Natural killer cell treated with Interleukin-12 subunit alpha and Interleukin-12 subunit beta and Interleukin-15 and Interleukin-18, amount 100 ng/mL, for 72 hours (primary cell): Measurements from ENCODE around the gene GPR148. TPM values are rescaled to one million over a fixed set of nuclear protein-coding genes. Genes with fewer than 3 reads are reported as not detected.
A peak's percentile ranks its signal among the peaks of the same experiment; 100 is the strongest.
"Not testable (repeated sequence)": the region's sequence is repeated elsewhere in the genome, so short reads cannot be mapped to it uniquely, and the experiment has no call there.

ENCODE experiments used
- ATAC-seq, 2 donors: fragments of 150-1000 bp; cut with Tn5 transposase in 1 of 2; sonication (Bioruptor Pico), chemical (Tn5 transposase) in 1 of 2; 2 replicates each; pipeline ENCODE4 v1.10.0; 2021
- DNase-seq: peaks from one replicate; pipeline ENCODE4 v3.0.0; 2022; ENCODE audit warnings: low spot score
- H3K27ac Mint-ChIP-seq, 2 donors: 1 replicate in 1 of 2; 2 replicates in 1 of 2; pipeline ENCODE4 v1.8.0; 2022; ENCODE audit warnings: mixed read lengths in 2 of 2, mild to moderate bottlenecking in 1 of 2, moderate library complexity in 1 of 2
- H3K27me3 Mint-ChIP-seq, 2 donors: 1 replicate in 1 of 2; 2 replicates in 1 of 2; pipeline ENCODE4 v1.8.0; 2022; ENCODE audit warnings: mixed read lengths in 2 of 2
- H3K36me3 Mint-ChIP-seq: one replicate; pipeline ENCODE4 v1.8.0; 2022; ENCODE audit warnings: mixed read lengths
- H3K4me1 Mint-ChIP-seq, 2 donors: 1 replicate in 1 of 2; 2 replicates in 1 of 2; pipeline ENCODE4 v1.8.0; 2022; ENCODE audit warnings: low read depth in 2 of 2, mixed read lengths in 2 of 2, mild to moderate bottlenecking in 1 of 2
- H3K4me3 Mint-ChIP-seq: one replicate; pipeline ENCODE4 v1.8.0; 2022; ENCODE audit warnings: mixed read lengths
- H3K9me3 Mint-ChIP-seq: 2 replicates; pipeline ENCODE4 v1.8.0; 2022; ENCODE audit warnings: mixed read lengths
- total RNA-seq, 2 donors: library from RNA; stranded (reverse); gene quantifications; one replicate each; pipeline ENCODE4 v1.2.3, GENCODE V29; 2022

The GPR148 gene, protein sequence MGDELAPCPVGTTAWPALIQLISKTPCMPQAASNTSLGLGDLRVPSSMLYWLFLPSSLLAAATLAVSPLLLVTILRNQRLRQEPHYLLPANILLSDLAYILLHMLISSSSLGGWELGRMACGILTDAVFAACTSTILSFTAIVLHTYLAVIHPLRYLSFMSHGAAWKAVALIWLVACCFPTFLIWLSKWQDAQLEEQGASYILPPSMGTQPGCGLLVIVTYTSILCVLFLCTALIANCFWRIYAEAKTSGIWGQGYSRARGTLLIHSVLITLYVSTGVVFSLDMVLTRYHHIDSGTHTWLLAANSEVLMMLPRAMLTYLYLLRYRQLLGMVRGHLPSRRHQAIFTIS
- total RNA-seq: not detected

DNA sequence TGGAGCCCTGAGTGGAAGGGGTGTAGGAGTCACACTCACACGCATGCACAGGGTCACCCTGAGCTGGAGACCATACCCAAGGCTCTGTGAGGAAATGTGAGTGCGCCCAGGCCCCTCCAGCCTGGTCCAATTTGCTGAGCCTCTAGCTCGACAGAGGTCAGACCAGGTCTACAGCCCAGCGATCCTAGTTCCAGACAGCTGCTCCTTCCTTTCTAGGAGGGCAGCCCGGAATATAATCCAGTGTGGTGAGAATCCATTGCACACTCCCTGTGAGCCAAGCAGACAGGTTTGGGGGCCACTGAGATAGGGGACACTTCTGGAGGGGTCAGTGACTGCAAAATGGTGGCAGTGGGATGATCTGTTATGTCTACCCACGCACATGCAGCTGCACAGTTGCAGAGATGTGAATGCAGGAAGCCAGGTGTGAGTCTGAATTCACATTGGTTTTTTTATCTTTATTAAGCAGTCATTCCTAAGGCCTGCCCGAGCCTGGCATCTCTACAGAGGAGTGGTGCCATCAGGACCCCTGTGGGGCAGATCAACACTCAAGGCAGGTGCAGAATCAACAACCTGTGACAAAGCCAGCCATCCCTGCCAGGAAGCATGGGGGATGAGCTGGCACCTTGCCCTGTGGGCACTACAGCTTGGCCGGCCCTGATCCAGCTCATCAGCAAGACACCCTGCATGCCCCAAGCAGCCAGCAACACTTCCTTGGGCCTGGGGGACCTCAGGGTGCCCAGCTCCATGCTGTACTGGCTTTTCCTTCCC lies at the start of gene GPR148:
TSS of gene GPR148 (plus strand) at position 522 of the 768 bp plus-strand sequence. CDS start at position 604, 82 bp downstream.
- Mint-ChIP-seq H3K9me3 (no peaks in the 10 kb centered on the region), H3K4me3 (peak within 1 kb of the TSS; percentile 71), H3K4me1 (peaks cover 4 to 9% of the 10 kb centered on the region in 2 donors), H3K27ac (peak within 1 kb of the TSS; percentile 22 to 76), H3K36me3 (no peaks in the 10 kb centered on the region), H3K27me3 (no peaks in the 10 kb centered on the region)
- no peak for ATAC-seq
- DNase-seq: no peak

DNA sequence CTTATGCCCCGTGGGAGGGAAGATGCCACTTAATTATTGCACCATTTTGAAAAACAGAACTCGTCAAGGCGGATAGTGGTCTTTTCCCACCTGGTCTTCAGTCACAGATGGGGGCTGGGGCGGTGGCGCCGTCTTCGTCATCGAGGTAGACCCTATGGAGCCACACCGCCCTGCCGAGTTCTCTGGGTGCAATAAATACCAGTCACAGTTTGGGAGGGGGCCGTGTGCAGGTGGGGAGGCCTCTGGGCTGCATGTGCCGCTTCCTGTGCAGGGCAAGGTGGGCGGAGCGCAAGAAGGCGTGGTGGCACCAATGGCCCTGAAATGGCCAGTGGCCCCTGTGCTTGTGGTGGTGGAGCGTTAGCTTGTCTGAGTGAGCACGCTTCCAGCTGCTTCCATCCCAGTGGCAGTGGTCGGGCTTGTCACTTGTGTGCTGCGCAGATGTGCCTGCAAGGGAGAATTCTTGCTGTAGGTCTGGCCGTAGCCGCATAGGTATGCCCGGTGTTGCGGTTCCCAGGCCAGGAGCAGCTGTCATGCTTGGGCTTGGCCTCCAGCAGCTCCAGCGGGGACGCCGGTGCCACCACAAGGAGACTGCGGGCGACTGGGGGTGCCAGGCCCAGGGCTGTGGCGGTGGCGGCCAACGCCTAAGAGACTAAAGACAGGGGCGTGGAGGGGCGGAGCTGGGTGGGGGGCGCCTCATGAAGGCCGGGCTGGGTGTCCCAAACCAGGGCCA lies 36.7 kb upstream of the GPR148 start:
- not testable (repeated sequence) for H3K4me1 Mint-ChIP-seq, H3K9me3 Mint-ChIP-seq, H3K27me3 Mint-ChIP-seq, DNase-seq, H3K36me3 Mint-ChIP-seq, H3K4me3 Mint-ChIP-seq, H3K27ac Mint-ChIP-seq
- peak; percentile 24 to 50 for ATAC-seq

DNA sequence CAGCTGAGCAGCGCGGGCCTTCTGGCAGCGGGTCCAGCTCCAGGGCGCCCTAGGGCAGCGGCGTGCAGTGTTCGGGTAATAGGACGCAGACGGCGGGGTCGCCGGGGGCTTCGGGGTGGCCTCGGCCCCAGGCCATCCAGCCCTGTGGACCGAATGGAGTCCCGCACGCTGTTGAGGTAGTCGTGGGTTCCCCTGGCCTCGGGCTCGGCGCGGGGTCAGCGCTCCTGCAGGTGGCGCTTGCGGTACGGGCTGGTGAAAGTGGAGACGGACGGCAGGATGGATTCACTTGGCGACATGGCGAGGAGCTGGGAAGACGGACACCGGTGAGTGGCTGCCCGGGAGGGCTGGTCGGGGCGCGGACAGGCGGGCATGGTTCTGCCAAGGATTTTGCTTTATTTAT lies 35.4 kb upstream of the GPR148 start:
- DNase-seq (peak; percentile 73), ATAC-seq (peak; percentile 48 to 79)
- not testable (repeated sequence) for H3K4me1 Mint-ChIP-seq, H3K27ac Mint-ChIP-seq, H3K4me3 Mint-ChIP-seq, H3K36me3 Mint-ChIP-seq, H3K27me3 Mint-ChIP-seq, H3K9me3 Mint-ChIP-seq

DNA sequence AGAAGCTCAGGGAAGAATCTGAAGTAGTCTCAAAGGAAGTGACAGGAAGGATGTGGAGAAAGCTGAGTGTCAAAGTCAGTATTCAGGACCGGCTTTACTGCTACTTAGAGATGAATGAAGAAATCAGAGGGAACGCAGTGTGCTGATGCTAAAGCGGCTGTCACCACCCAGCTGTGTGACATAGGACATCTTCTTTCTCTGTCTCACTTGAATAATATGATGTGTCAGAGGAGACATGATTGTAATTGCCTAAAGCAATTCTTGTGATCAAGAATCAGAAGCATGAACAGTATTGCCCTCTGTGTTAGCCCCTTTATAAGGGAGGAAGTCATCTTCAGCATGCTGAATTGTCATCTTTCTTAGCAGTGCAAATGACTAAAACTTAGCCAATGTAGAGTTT lies 25.6 kb upstream of the GPR148 start:
- peaks cover 0 to 14% of the 10 kb centered on the region in 2 donors for H3K27me3 Mint-ChIP-seq
- not testable (repeated sequence) for ATAC-seq, H3K27ac Mint-ChIP-seq, H3K9me3 Mint-ChIP-seq, H3K36me3 Mint-ChIP-seq, H3K4me3 Mint-ChIP-seq, DNase-seq, H3K4me1 Mint-ChIP-seq

DNA sequence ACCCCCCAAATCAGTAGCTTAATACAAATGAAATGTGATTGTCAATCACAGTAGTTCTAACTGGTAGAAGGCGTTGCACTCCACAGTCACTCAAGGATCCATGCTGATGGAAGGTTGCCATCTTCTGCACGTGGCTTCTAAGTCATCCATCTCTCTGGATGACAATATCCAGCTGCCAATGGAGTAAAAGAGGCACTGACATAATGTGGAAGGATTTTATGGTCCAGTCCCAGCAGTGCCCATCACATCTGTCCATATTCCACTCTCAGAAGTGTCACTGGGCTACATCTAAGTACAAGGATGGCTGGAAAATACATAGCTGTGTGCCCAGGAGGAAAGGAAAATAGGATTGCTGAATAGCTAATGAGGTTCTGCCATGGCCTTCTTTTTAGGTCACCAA lies 14.1 kb upstream of the GPR148 start:
- H3K9me3 Mint-ChIP-seq, H3K4me3 Mint-ChIP-seq, H3K27me3 Mint-ChIP-seq, ATAC-seq, H3K4me1 Mint-ChIP-seq, H3K27ac Mint-ChIP-seq, DNase-seq, H3K36me3 Mint-ChIP-seq: not testable (repeated sequence)

DNA sequence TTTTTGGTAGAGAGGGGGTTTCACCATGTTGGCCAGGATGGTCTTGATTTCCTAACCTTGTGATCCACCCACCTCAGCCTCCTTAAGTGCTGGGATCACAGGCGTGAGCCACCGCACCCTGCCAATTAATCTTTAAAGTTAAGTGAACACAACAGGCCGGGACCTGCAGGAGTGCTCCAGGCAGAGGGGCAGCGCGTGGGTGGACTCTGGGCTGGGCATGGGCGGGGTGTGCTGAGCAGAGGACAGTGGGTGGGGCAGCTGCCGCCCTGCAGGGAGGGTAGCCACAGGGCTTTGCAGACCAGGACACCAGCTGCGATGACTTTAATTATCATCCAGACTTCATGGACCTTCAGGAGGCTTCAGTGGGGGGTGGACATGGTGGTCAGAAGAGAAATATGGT lies 8.8 kb upstream of the GPR148 start:
- DNase-seq (no peak), ATAC-seq (no peak)
- Mint-ChIP-seq H3K4me1 (no peaks in the 10 kb centered on the region), H3K4me3 (no peak overlapping the region), H3K27ac (no peak overlapping the region), H3K27me3 (peaks cover 8 to 12% of the 10 kb centered on the region in 2 donors), H3K9me3 (peaks cover 3% of the 10 kb centered on the region), H3K36me3 (no peaks in the 10 kb centered on the region)

DNA sequence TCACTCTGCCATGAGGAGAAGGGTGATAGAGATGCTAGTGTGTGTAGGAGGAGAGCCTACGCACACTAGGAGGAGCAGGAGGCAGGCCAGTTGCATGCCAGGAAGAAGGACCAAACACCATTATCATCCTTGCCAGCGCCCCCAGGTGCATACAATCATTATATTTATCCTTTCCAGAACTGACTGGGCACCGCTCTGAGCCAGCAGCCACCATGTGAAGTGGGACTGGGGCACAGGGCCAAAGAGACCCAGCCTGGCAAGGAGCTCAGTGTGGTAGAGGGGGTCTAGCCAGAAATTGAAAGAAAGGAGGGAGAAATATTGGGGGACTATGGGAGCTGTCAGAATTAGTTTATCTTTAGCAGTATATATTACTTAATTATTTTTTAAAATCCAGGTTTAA lies 8.3 kb upstream of the GPR148 start:
- DNase-seq (no peak), ATAC-seq (no peak)
- H3K4me3 Mint-ChIP-seq: no peak overlapping the region

DNA sequence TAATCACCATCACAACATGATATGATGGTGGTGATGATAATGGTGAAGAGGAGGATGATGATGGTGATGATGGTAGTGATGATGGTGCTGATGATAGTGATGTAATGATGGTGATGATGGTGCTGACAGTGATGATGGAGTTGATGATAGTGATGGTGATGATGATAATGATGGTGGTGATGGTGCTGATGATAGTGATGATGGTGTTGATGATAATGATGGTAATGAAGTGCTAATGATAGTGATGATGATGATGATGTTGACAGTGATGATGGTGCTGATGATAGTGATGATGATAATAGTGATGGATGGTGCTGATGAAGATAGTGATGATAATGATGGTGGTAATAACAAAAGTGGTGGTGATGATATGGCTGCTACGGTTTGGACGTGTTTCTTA lies 4.4 kb upstream of the GPR148 start:
- H3K27ac Mint-ChIP-seq: no peak overlapping the region
- peaks cover 3% of the 10 kb centered on the region for H3K9me3 Mint-ChIP-seq
- no peaks in the 10 kb centered on the region for H3K36me3 Mint-ChIP-seq
- DNase-seq: no peak
- H3K4me1 Mint-ChIP-seq: peaks cover 2 to 3% of the 10 kb centered on the region in 2 donors
- peaks cover 8 to 12% of the 10 kb centered on the region in 2 donors for H3K27me3 Mint-ChIP-seq
- no peak overlapping the region for H3K4me3 Mint-ChIP-seq
- no peak for ATAC-seq

More for the DNA sequence above, 8.3 kb upstream of the GPR148 start:
- Mint-ChIP-seq H3K36me3 (no peaks in the 10 kb centered on the region), H3K27me3 (peaks cover 8 to 12% of the 10 kb centered on the region in 2 donors), H3K4me1 (no peaks in the 10 kb centered on the region), H3K9me3 (peaks cover 3% of the 10 kb centered on the region), H3K27ac (no peak overlapping the region)

DNA sequence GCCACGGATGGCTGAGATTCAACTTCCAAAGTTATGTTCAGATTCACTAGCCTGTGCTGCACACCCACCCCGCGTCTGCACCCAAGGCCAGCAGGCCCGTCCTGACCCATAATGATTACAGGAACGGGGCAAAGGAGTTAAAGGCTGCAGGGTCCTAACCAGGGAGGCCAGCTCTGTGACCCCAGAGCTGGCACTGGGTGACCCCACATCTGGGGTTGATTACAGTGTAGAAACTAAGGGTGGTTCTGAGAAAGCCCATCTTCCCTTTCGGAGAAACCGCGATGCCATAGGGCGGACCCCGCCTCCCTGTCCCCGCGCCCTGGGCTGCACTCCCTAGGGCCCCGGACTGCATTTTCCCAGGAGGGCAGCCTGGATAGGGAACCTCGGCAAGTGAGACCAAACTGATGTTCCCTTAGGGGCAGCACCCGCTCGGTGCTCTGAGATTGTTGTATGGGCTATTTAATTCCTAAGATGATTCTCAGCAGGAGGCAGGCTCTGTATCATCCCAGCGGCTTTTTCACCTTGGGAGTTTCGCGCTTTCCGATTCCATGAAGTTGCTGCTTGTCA lies 2.2 kb upstream of the GPR148 start:
- Mint-ChIP-seq H3K27ac (peak overlapping the region; percentile 58 to 76), H3K9me3 (peaks cover 3% of the 10 kb centered on the region), H3K4me3 (peak overlapping the region; percentile 71), H3K27me3 (peaks cover 0 to 4% of the 10 kb centered on the region in 2 donors), H3K4me1 (peaks cover 4 to 9% of the 10 kb centered on the region in 2 donors), H3K36me3 (no peaks in the 10 kb centered on the region)
- ATAC-seq: no peak
- no peak for DNase-seq

DNA sequence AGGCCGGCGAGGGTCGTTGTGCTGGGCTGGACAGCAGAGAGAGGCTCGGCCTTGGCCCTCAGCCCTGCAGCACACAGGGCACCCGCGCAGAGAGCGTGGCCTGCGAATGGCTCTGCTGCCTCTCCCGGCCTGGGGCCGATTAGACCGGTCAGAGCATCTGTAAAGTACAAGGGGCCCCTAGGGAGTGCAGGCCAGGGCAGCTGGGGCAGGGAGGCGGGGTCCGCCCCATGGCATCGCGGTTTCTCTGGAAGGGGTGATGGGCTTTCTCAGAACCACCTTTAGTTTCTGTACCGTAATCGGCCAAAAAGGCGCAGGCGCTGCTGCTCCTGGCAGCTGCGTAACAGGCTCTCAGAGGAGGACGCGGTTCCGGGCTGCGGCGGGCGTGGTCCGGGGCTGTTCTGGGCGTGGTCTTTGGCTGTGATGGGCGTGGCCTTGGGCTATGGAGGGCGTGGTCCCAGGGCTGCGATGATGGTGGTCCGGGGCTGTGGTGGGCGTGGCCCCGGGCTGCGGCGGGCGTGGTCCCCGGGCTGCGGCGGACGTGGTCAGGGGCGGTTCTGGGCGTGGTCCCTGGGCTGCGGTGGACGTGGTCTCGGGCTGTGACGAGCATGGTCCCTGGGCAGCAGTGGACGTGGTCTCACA lies 1.5 kb upstream of the GPR148 start:
- H3K27me3 Mint-ChIP-seq: peaks cover 0 to 2% of the 10 kb centered on the region in 2 donors
- no peaks in the 10 kb centered on the region for H3K36me3 Mint-ChIP-seq
- peaks cover 4 to 9% of the 10 kb centered on the region in 2 donors for H3K4me1 Mint-ChIP-seq
- peak; percentile 92 for DNase-seq
- peaks cover 2% of the 10 kb centered on the region for H3K9me3 Mint-ChIP-seq
- peak overlapping the region; percentile 71 for H3K4me3 Mint-ChIP-seq
- H3K27ac Mint-ChIP-seq: peak overlapping the region; percentile 58 to 76
- peak; percentile 96 to 97 for ATAC-seq

DNA sequence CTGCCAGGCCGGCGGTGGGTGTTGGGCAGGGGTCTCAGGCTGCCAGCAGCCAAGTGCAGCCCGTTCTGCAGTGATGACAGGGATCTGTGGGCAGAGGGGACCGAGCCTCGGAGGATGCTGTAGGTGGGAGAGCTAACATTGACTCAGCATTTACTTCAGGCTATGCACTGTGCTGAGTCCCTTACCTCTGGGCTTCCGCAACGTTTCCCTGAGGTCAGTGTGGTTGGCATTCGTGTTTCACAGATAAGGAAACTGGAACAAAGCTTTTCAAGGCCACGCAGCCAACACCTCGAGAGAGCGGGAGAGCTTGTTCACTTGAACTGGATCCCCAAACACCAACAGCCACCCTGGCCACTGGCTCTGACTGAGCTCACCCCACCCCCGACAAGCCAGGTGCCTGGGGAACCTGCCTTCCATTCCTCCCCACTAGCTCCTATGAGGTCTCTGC lies 839 bp upstream of the GPR148 start:
- Mint-ChIP-seq H3K4me3 (peak overlapping the region; percentile 71), H3K4me1 (peaks cover 4 to 9% of the 10 kb centered on the region in 2 donors), H3K9me3 (no peaks in the 10 kb centered on the region), H3K27ac (peak overlapping the region in 1 of 2 donors; percentile 76), H3K36me3 (no peaks in the 10 kb centered on the region), H3K27me3 (no peaks in the 10 kb centered on the region)
- peak; percentile 69 for ATAC-seq
- DNase-seq: peak; percentile 63

DNA sequence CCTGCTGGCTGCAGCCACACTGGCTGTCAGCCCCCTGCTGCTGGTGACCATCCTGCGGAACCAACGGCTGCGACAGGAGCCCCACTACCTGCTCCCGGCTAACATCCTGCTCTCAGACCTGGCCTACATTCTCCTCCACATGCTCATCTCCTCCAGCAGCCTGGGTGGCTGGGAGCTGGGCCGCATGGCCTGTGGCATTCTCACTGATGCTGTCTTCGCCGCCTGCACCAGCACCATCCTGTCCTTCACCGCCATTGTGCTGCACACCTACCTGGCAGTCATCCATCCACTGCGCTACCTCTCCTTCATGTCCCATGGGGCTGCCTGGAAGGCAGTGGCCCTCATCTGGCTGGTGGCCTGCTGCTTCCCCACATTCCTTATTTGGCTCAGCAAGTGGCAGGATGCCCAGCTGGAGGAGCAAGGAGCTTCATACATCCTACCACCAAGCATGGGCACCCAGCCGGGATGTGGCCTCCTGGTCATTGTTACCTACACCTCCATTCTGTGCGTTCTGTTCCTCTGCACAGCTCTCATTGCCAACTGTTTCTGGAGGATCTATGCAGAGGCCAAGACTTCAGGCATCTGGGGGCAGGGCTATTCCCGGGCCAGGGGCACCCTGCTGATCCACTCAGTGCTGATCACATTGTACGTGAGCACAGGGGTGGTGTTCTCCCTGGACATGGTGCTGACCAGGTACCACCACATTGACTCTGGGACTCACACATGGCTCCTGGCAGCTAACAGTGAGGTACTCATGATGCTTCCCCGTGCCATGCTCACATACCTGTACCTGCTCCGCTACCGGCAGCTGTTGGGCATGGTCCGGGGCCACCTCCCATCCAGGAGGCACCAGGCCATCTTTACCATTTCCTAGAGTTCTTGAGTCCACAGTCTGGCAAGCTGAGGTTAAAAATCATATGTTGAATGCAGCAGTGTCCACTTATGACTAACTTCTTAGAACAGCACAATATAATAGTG lies 741 bp downstream of the GPR148 start:
- Mint-ChIP-seq H3K9me3 (no peaks in the 10 kb centered on the region), H3K36me3 (no peaks in the 10 kb centered on the region)
- DNase-seq: no peak

More for the DNA sequence above, 741 bp downstream of the GPR148 start:
- Mint-ChIP-seq H3K27ac (peak overlapping the region in 1 of 2 donors; percentile 22), H3K27me3 (no peaks in the 10 kb centered on the region), H3K4me3 (peak overlapping the region; percentile 2), H3K4me1 (peaks cover 4 to 9% of the 10 kb centered on the region in 2 donors)
- no peak for ATAC-seq
